RWPE2 (cell line): ENCODE data around the gene PCDHA2.
"Not testable (repeated sequence)": the region's sequence is repeated elsewhere in the genome, so short reads cannot be mapped to it uniquely, and the experiment has no call there.

Experiments used
- ATAC-seq: fragments of 200-7000 bp; cut with Tn5 transposase; 3 replicates; pipeline ENCODE4 v1.9.1; 2021; ENCODE audit warnings: low read depth
- DNase-seq: peaks from one replicate; pipeline ENCODE4 v3.0.0-alpha.2; 2020; ENCODE audit warnings: low spot score
- H3K27ac ChIP-seq: fragments of 450-650 bp; 2 replicates; pipeline ENCODE4 v1.5.1; 2017; ENCODE audit warnings: mild to moderate bottlenecking; ENCODE audit not compliant: poor library complexity, severe bottlenecking
- H3K27me3 ChIP-seq: fragments of 250-450 bp; sonication (Bioruptor Pico); 2 replicates; pipeline ENCODE4 v1.5.1; 2021; ENCODE audit warnings: mild to moderate bottlenecking, moderate library complexity; ENCODE audit not compliant: insufficient read depth, poor library complexity, severe bottlenecking
- H3K36me3 ChIP-seq: fragments of 250-450 bp; sonication (Bioruptor Pico); 2 replicates; pipeline ENCODE4 v1.5.1; 2020; ENCODE audit warnings: low read depth, mild to moderate bottlenecking, moderate library complexity
- H3K4me1 ChIP-seq: fragments of 250-450 bp; sonication (Bioruptor Pico); 2 replicates; pipeline ENCODE4 v1.5.1; 2021; ENCODE audit warnings: mild to moderate bottlenecking, moderate library complexity; ENCODE audit not compliant: insufficient read depth, poor library complexity, severe bottlenecking
- H3K4me3 ChIP-seq: fragments of 250-450 bp; sonication (Bioruptor Pico); 2 replicates; pipeline ENCODE4 v1.5.1; 2021; ENCODE audit warnings: mild to moderate bottlenecking, moderate library complexity; ENCODE audit not compliant: severe bottlenecking
- H3K9me3 ChIP-seq: fragments of 250-450 bp; sonication (Bioruptor Pico); 2 replicates; pipeline ENCODE4 v1.5.1; 2021; ENCODE audit warnings: mild to moderate bottlenecking, moderate library complexity; ENCODE audit not compliant: severe bottlenecking
- CTCF ChIP-seq: fragments of 450-650 bp; IDR thresholded peaks from one replicate; pipeline ENCODE4 v1.5.1; 2017; ENCODE audit warnings: mild to moderate bottlenecking, moderate library complexity; ENCODE audit not compliant: poor library complexity, severe bottlenecking

PCDHA2 gene

GRCh38 chr5:140796718-140797095, 2.1 kb downstream of the PCDHA2 start:
- DNase-seq (peak; percentile 57), ATAC-seq (no peak)
- Histone ChIP-seq H3K36me3 (no peaks in the 10 kb centered on the region), H3K27ac (no peak overlapping the region), H3K9me3 (peaks cover 4% of the 10 kb centered on the region), H3K4me3 (no peak overlapping the region), H3K27me3 (peaks cover 40% of the 10 kb centered on the region), H3K4me1 (no peaks in the 10 kb centered on the region)
- TF ChIP-seq CTCF, result no peak

- H3K27me3 ChIP-seq, result peaks cover 25% of the 10 kb centered on the region
- H3K36me3 ChIP-seq, result no peaks in the 10 kb centered on the region
- H3K4me3 ChIP-seq, result no peak within 1 kb of the TSS
- H3K4me1 ChIP-seq, result no peaks in the 10 kb centered on the region
- H3K9me3 ChIP-seq, result peaks cover 2% of the 10 kb centered on the region
- TF ChIP-seq CTCF, result peak; percentile 20
- ATAC-seq (no peak), DNase-seq (no peak)
- no peak within 1 kb of the TSS for H3K27ac ChIP-seq
These were observed 6.3 kb downstream of the PCDHA2 start, which contains the start of gene PCDHA3 for GRCh38 chr5:140800816-140801493. Gene PCDHA3 (plus strand): TSS chr5:140801057.

GRCh38 chr5:140801494-140801841, 6.8 kb downstream of the PCDHA2 start:
- H3K27ac ChIP-seq, result no peak overlapping the region
- H3K4me3 ChIP-seq, result no peak overlapping the region
- no peaks in the 10 kb centered on the region for H3K36me3 ChIP-seq
- ATAC-seq (no peak), DNase-seq (no peak)
- peaks cover 30% of the 10 kb centered on the region for H3K27me3 ChIP-seq
- no peaks in the 10 kb centered on the region for H3K4me1 ChIP-seq
- TF ChIP-seq CTCF, result no peak
- H3K9me3 ChIP-seq, result peaks cover 2% of the 10 kb centered on the region

GRCh38 chr5:140802381-140802780, 7.7 kb downstream of the PCDHA2 start:
- H3K27me3 ChIP-seq, result peaks cover 36% of the 10 kb centered on the region
- not testable (repeated sequence) for ATAC-seq, DNase-seq, H3K4me3 ChIP-seq, H3K27ac ChIP-seq, H3K36me3 ChIP-seq, H3K4me1 ChIP-seq, H3K9me3 ChIP-seq

- Histone ChIP-seq H3K27ac (no peak overlapping the region), H3K4me3 (no peak overlapping the region), H3K9me3 (peaks cover 3% of the 10 kb centered on the region), H3K4me1 (no peaks in the 10 kb centered on the region), H3K36me3 (no peaks in the 10 kb centered on the region), H3K27me3 (peaks cover 36% of the 10 kb centered on the region)
- ATAC-seq (no peak), DNase-seq (peak; percentile 63)
- TF ChIP-seq CTCF, result no peak
These were observed 8.2 kb downstream of the PCDHA2 start for GRCh38 chr5:140802781-140803271.
